G401.6 (cell line): ENCODE data around the gene ANGEL1.

Experiments used
- FAIRE-seq: peaks from 2 replicates; lab custom pipeline; 2012; peaks lifted over from hg19 to GRCh38; lab: Jason Lieb, UNC

Gene ANGEL1

GRCh38 chr14:76812422-76813383, at the start of gene ANGEL1:
ANGEL1 (minus strand) TSS chr14:76812882; CDS start chr14:76812827, 55 bp downstream.
- FAIRE-seq = no peak

- FAIRE-seq = no peak
These were observed 49.0 kb upstream of the ANGEL1 start for GRCh38 chr14:76861574-76862255.

- no peak for FAIRE-seq
These were observed 44.1 kb upstream of the ANGEL1 start for GRCh38 chr14:76856769-76857168.

GRCh38 chr14:76855066-76855465, 42.4 kb upstream of the ANGEL1 start:
- no peak for FAIRE-seq

GRCh38 chr14:76848879-76849278, 36.2 kb upstream of the ANGEL1 start:
- FAIRE-seq = no peak

- FAIRE-seq = no peak
These were observed 33.8 kb upstream of the ANGEL1 start for GRCh38 chr14:76846331-76847047.

GRCh38 chr14:76844223-76844622, 31.5 kb upstream of the ANGEL1 start:
- no peak for FAIRE-seq

GRCh38 chr14:76842414-76842813, 29.7 kb upstream of the ANGEL1 start:
- no peak for FAIRE-seq

- no peak for FAIRE-seq
These were observed 24.8 kb upstream of the ANGEL1 start for GRCh38 chr14:76837524-76837923.

GRCh38 chr14:76836029-76836630, 23.4 kb upstream of the ANGEL1 start:
- FAIRE-seq = no peak

- no peak for FAIRE-seq
These were observed 21.6 kb upstream of the ANGEL1 start for GRCh38 chr14:76834241-76834661.

- FAIRE-seq = no peak
These were observed 20.3 kb upstream of the ANGEL1 start for GRCh38 chr14:76833011-76833410.

- no peak for FAIRE-seq
These were observed 19.9 kb upstream of the ANGEL1 start for GRCh38 chr14:76832503-76832988.

GRCh38 chr14:76830556-76830955, 17.9 kb upstream of the ANGEL1 start:
- FAIRE-seq = no peak

GRCh38 chr14:76829650-76830421, 17.2 kb upstream of the ANGEL1 start:
- no peak for FAIRE-seq

GRCh38 chr14:76829013-76829365, 16.3 kb upstream of the ANGEL1 start:
- no peak for FAIRE-seq

GRCh38 chr14:76828339-76829012, 15.8 kb upstream of the ANGEL1 start:
- no peak for FAIRE-seq

- no peak for FAIRE-seq
These were observed 15.1 kb upstream of the ANGEL1 start for GRCh38 chr14:76827696-76828296.

GRCh38 chr14:76826122-76826521, 13.4 kb upstream of the ANGEL1 start, which contains the start of gene LRRC74A:
LRRC74A (plus strand) TSS chr14:76826408; CDS start chr14:76826698, 290 bp downstream.
- no peak for FAIRE-seq

- FAIRE-seq = no peak
These were observed 8.0 kb upstream of the ANGEL1 start for GRCh38 chr14:76820700-76821099.
